GM23338 (cell line): Measurements from ENCODE around the gene PRDM2. TPM values are rescaled to one million over a fixed set of nuclear protein-coding genes. Genes with fewer than 3 reads are reported as not detected.

Experiments used
- ATAC-seq: fragments of 200-7000 bp; cut with Tn5 transposase; 3 replicates; pipeline ENCODE4 v1.9.1; 2020
- DNase-seq: peaks from one replicate; pipeline ENCODE4 v3.0.0-alpha.2; 2015; ENCODE audit warnings: low spot score
- H2AFZ ChIP-seq: fragments of 200-600 bp; sonication (generic); 2 replicates; pipeline ENCODE4 v1.8.0; 2016; ENCODE audit warnings: antibody characterized with exemption, mild to moderate bottlenecking, moderate library complexity
- H3F3A ChIP-seq: fragments of 200-600 bp; sonication (generic); replicated peaks from 2 replicates; pipeline ENCODE4 v1.8.0; 2017; ENCODE audit warnings: antibody characterized with exemption, mixed run types, low read depth
- H3K27ac ChIP-seq: fragments of 200-600 bp; sonication (generic); 2 replicates; pipeline ENCODE4 v1.6.1; 2016; ENCODE audit warnings: low read depth
- H3K27me3 ChIP-seq: fragments of 200-600 bp; sonication (generic); 2 replicates; pipeline ENCODE4 v1.8.0; 2016; ENCODE audit warnings: mild to moderate bottlenecking, mixed run types, moderate library complexity; ENCODE audit not compliant: insufficient read depth
- H3K36me3 ChIP-seq: fragments of 200-600 bp; sonication (generic); 2 replicates; pipeline ENCODE4 v1.8.0; 2016; ENCODE audit warnings: mild to moderate bottlenecking; ENCODE audit not compliant: insufficient read depth
- H3K4me1 ChIP-seq: fragments of 200-600 bp; sonication (generic); 2 replicates; pipeline ENCODE4 v1.8.0; 2016; ENCODE audit warnings: mild to moderate bottlenecking, moderate library complexity; ENCODE audit not compliant: insufficient read depth
- H3K4me2 ChIP-seq: fragments of 200-600 bp; sonication (generic); 2 replicates; pipeline ENCODE4 v1.7.1; 2017; ENCODE audit warnings: mixed run types
- H3K4me3 ChIP-seq: fragments of 200-600 bp; sonication (generic); 2 replicates; pipeline ENCODE4 v1.6.1; 2016; ENCODE audit warnings: mixed run types
- H3K79me2 ChIP-seq: fragments of 200-600 bp; sonication (generic); replicated peaks from 2 replicates; pipeline ENCODE4 v1.8.0; 2017; ENCODE audit warnings: mild to moderate bottlenecking; ENCODE audit not compliant: insufficient read depth
- H3K9me2 ChIP-seq: fragments of 200-600 bp; sonication (generic); 2 replicates; pipeline ENCODE4 v1.8.0; 2017; ENCODE audit not compliant: insufficient read depth
- H4K20me1 ChIP-seq: fragments of 200-600 bp; sonication (generic); replicated peaks from 2 replicates; pipeline ENCODE4 v1.8.0; 2017; ENCODE audit warnings: mild to moderate bottlenecking; ENCODE audit not compliant: insufficient read depth
- H3K27ac Mint-ChIP-seq: 2 replicates; pipeline ENCODE4 v1.8.0; 2020; ENCODE audit warnings: inconsistent platforms, mild to moderate bottlenecking, moderate library complexity, mixed read lengths
- H3K27me3 Mint-ChIP-seq: 3 replicates; pipeline ENCODE4 v1.8.0; 2022; ENCODE audit warnings: low read depth, mild to moderate bottlenecking, moderate library complexity, mixed read lengths, inconsistent platforms; ENCODE audit not compliant: insufficient read depth, poor library complexity
- H3K36me3 Mint-ChIP-seq: 3 replicates; pipeline ENCODE4 v1.8.0; 2021; ENCODE audit warnings: low read depth, mild to moderate bottlenecking, inconsistent platforms, moderate library complexity, mixed read lengths
- H3K4me1 Mint-ChIP-seq: 3 replicates; pipeline ENCODE4 v1.8.0; 2020; ENCODE audit warnings: mild to moderate bottlenecking, inconsistent platforms, mixed read lengths
- H3K4me3 Mint-ChIP-seq: 3 replicates; pipeline ENCODE4 v1.8.0; 2021; ENCODE audit warnings: moderate library complexity, mild to moderate bottlenecking, inconsistent platforms, mixed read lengths
- H3K9me3 Mint-ChIP-seq: 3 replicates; pipeline ENCODE4 v1.8.0; 2020; ENCODE audit warnings: moderate library complexity, mild to moderate bottlenecking, inconsistent platforms, mixed read lengths
- CREB1 ChIP-seq: fragments of 250-450 bp; sonication (Bioruptor Pico); IDR thresholded peaks from 2 replicates; pipeline ENCODE4 v1.5.0; 2020; ENCODE audit warnings: low read depth, mild to moderate bottlenecking, moderate library complexity
- EZH2phosphoT487 ChIP-seq: fragments of 200-600 bp; sonication (generic); IDR thresholded peaks from one replicate; pipeline ENCODE4 v1.8.1; 2018; ENCODE audit warnings: antibody characterized with exemption; ENCODE audit not compliant: unreplicated experiment
- JUNB ChIP-seq: IDR thresholded peaks from one replicate; pipeline ENCODE4 v1.6.1; 2016; ENCODE audit warnings: antibody characterized with exemption; ENCODE audit not compliant: unreplicated experiment
- NANOG ChIP-seq: IDR thresholded peaks from 2 replicates; pipeline ENCODE4 v1.6.1; 2016; ENCODE audit warnings: antibody characterized with exemption, borderline replicate concordance
- POLR2AphosphoS5 ChIP-seq: IDR thresholded peaks from 2 replicates; pipeline ENCODE4 v1.6.1; 2016; ENCODE audit warnings: antibody characterized with exemption, low read depth
- ZNF114 ChIP-seq: fragments of 250-450 bp; sonication (Bioruptor Pico); IDR thresholded peaks from 2 replicates; pipeline ENCODE4 v1.5.0; 2020; ENCODE audit warnings: mild to moderate bottlenecking, moderate library complexity
- ZNF331 ChIP-seq: fragments of 250-450 bp; sonication (Bioruptor Pico); IDR thresholded peaks from 2 replicates; pipeline ENCODE4 v1.5.0; 2020; ENCODE audit warnings: low read depth, mild to moderate bottlenecking, moderate library complexity
- polyA plus RNA-seq: library from polyadenylated mRNA; unstranded; fragments of >200 nt; fragmentation: Nextera tagmentation; extraction: Ambion mirVana; gene quantifications from 2 replicates; pipeline ENCODE4 v1.2.1, GENCODE V29; 2016
- total RNA-seq: library from RNA; depleted of rRNA; stranded (reverse); fragments of >200 nt; shearing (Covaris generic); gene quantifications from 2 replicates; pipeline ENCODE4 v1.2.3, GENCODE V29; 2014
- TF ChIP-seq, protein P1 (sequence below), 2 experiments: fragments of 200-600 bp in 1 of 2; sonication (generic) in 1 of 2; conservative IDR thresholded peaks; 2 replicates each; pipeline versions ENCODE4 v1.5.1 to v1.6.1; 2016 to 2017; ENCODE audit warnings: antibody characterized with exemption in 2 of 2, low read depth in 2 of 2, mild to moderate bottlenecking in 2 of 2, moderate library complexity in 1 of 2
- TF ChIP-seq, protein P2 (sequence below): IDR thresholded peaks from one replicate; pipeline ENCODE4 v1.6.1; 2018; ENCODE audit warnings: antibody characterized with exemption; ENCODE audit not compliant: unreplicated experiment
- TF ChIP-seq, protein P3 (sequence below): fragments of 250-450 bp; sonication (Bioruptor Pico); IDR thresholded peaks from 2 replicates; pipeline ENCODE4 v1.5.0; 2020; ENCODE audit warnings: mild to moderate bottlenecking, moderate library complexity
- TF ChIP-seq, protein P4 (sequence below): IDR thresholded peaks from 2 replicates; pipeline ENCODE4 v1.6.1; 2016; ENCODE audit warnings: antibody characterized with exemption

The PRDM2 gene
- total and polyA plus RNA-seq, 2 experiments from 2014 or later, result 11.6 to 28.3 TPM

DNA sequence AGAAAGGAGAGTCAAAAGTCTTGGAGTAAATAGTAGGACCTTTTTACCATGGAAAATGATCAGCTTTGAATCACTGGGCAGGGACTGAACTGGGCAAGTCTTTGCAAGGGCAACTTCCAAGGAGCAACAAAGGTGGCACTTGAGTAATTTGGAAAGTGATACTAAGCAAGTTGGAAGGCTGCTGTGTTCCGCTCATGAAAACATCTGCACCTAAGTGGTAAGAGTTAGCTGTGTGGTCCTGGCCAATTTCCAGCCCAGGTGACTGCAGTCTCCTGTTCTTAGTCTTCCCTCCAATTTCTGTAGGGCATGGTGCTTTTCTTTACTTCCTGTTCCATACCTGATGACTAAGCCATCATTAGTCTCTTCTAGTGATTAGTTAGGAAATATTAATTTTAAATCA is 35.5 kb upstream of the PRDM2 start (continued):
- TF ChIP-seq, protein P1, sequence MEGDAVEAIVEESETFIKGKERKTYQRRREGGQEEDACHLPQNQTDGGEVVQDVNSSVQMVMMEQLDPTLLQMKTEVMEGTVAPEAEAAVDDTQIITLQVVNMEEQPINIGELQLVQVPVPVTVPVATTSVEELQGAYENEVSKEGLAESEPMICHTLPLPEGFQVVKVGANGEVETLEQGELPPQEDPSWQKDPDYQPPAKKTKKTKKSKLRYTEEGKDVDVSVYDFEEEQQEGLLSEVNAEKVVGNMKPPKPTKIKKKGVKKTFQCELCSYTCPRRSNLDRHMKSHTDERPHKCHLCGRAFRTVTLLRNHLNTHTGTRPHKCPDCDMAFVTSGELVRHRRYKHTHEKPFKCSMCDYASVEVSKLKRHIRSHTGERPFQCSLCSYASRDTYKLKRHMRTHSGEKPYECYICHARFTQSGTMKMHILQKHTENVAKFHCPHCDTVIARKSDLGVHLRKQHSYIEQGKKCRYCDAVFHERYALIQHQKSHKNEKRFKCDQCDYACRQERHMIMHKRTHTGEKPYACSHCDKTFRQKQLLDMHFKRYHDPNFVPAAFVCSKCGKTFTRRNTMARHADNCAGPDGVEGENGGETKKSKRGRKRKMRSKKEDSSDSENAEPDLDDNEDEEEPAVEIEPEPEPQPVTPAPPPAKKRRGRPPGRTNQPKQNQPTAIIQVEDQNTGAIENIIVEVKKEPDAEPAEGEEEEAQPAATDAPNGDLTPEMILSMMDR (conservative IDR thresholded peaks at IDR 0.05; ENCODE audit: low read depth in 2 of 2), result no peak
- TF ChIP-seq, protein P2, sequence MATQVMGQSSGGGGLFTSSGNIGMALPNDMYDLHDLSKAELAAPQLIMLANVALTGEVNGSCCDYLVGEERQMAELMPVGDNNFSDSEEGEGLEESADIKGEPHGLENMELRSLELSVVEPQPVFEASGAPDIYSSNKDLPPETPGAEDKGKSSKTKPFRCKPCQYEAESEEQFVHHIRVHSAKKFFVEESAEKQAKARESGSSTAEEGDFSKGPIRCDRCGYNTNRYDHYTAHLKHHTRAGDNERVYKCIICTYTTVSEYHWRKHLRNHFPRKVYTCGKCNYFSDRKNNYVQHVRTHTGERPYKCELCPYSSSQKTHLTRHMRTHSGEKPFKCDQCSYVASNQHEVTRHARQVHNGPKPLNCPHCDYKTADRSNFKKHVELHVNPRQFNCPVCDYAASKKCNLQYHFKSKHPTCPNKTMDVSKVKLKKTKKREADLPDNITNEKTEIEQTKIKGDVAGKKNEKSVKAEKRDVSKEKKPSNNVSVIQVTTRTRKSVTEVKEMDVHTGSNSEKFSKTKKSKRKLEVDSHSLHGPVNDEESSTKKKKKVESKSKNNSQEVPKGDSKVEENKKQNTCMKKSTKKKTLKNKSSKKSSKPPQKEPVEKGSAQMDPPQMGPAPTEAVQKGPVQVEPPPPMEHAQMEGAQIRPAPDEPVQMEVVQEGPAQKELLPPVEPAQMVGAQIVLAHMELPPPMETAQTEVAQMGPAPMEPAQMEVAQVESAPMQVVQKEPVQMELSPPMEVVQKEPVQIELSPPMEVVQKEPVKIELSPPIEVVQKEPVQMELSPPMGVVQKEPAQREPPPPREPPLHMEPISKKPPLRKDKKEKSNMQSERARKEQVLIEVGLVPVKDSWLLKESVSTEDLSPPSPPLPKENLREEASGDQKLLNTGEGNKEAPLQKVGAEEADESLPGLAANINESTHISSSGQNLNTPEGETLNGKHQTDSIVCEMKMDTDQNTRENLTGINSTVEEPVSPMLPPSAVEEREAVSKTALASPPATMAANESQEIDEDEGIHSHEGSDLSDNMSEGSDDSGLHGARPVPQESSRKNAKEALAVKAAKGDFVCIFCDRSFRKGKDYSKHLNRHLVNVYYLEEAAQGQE, result no peak
- TF ChIP-seq POLR2AphosphoS5, result no peak

DNA sequence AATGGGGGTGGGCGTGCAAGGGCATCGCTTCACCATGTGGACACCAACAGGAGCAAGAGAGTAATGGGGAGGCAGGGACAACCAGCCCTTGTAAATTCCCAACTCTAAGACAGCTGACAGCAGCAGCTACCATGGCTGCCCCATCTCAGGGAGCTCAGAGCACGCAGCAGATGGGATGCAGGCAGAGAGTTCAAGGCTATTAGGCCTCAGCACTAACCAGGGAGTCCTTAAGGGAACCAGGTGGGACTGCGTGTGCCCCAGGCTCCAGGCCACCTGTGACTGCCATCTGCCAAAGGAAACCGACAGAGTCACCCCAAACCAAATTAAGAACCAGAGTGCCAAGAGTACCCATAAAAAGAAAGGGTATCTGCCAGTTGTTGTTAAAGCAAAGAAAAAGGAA is 33.7 kb upstream of the PRDM2 start:
- Histone ChIP-seq H3K4me1 (0 out of 2 replicates have a peak, but pooled peaks cover 5% of the 10 kb centered on the region), H3K79me2 (no peaks in the 10 kb centered on the region), H3K27me3 (no peaks in the 10 kb centered on the region), H3K27ac (no peak overlapping the region), H2AFZ (no peak overlapping the region), H3F3A (no peaks in the 10 kb centered on the region), H3K9me2 (no peaks in the 10 kb centered on the region), H4K20me1 (no peaks in the 10 kb centered on the region), H3K36me3 (no peaks in the 10 kb centered on the region), H3K4me2 (no peak overlapping the region), H3K4me3 (no peak overlapping the region)
- no peak overlapping the region for H3K27ac Mint-ChIP-seq
- H3K4me1 Mint-ChIP-seq, result peaks cover 5% of the 10 kb centered on the region; the same call in 2 of the 3 replicates
- DNase-seq, result no peak
- no peaks in the 10 kb centered on the region for H3K9me3 Mint-ChIP-seq
- no peaks in the 10 kb centered on the region for H3K36me3 Mint-ChIP-seq
- no peak for ATAC-seq
- no peaks in the 10 kb centered on the region for H3K27me3 Mint-ChIP-seq
- no peak overlapping the region for H3K4me3 Mint-ChIP-seq
- TF ChIP-seq JUNB (no peak), NANOG (no peak), EZH2phosphoT487 (no peak), ZNF331 (no peak), ZNF114 (CRISPR knock-in tag) (no peak), CREB1 (no peak)
- TF ChIP-seq, protein P1 (conservative IDR thresholded peaks at IDR 0.05; ENCODE audit: low read depth in 2 of 2), result no peak
- TF ChIP-seq, protein P3, sequence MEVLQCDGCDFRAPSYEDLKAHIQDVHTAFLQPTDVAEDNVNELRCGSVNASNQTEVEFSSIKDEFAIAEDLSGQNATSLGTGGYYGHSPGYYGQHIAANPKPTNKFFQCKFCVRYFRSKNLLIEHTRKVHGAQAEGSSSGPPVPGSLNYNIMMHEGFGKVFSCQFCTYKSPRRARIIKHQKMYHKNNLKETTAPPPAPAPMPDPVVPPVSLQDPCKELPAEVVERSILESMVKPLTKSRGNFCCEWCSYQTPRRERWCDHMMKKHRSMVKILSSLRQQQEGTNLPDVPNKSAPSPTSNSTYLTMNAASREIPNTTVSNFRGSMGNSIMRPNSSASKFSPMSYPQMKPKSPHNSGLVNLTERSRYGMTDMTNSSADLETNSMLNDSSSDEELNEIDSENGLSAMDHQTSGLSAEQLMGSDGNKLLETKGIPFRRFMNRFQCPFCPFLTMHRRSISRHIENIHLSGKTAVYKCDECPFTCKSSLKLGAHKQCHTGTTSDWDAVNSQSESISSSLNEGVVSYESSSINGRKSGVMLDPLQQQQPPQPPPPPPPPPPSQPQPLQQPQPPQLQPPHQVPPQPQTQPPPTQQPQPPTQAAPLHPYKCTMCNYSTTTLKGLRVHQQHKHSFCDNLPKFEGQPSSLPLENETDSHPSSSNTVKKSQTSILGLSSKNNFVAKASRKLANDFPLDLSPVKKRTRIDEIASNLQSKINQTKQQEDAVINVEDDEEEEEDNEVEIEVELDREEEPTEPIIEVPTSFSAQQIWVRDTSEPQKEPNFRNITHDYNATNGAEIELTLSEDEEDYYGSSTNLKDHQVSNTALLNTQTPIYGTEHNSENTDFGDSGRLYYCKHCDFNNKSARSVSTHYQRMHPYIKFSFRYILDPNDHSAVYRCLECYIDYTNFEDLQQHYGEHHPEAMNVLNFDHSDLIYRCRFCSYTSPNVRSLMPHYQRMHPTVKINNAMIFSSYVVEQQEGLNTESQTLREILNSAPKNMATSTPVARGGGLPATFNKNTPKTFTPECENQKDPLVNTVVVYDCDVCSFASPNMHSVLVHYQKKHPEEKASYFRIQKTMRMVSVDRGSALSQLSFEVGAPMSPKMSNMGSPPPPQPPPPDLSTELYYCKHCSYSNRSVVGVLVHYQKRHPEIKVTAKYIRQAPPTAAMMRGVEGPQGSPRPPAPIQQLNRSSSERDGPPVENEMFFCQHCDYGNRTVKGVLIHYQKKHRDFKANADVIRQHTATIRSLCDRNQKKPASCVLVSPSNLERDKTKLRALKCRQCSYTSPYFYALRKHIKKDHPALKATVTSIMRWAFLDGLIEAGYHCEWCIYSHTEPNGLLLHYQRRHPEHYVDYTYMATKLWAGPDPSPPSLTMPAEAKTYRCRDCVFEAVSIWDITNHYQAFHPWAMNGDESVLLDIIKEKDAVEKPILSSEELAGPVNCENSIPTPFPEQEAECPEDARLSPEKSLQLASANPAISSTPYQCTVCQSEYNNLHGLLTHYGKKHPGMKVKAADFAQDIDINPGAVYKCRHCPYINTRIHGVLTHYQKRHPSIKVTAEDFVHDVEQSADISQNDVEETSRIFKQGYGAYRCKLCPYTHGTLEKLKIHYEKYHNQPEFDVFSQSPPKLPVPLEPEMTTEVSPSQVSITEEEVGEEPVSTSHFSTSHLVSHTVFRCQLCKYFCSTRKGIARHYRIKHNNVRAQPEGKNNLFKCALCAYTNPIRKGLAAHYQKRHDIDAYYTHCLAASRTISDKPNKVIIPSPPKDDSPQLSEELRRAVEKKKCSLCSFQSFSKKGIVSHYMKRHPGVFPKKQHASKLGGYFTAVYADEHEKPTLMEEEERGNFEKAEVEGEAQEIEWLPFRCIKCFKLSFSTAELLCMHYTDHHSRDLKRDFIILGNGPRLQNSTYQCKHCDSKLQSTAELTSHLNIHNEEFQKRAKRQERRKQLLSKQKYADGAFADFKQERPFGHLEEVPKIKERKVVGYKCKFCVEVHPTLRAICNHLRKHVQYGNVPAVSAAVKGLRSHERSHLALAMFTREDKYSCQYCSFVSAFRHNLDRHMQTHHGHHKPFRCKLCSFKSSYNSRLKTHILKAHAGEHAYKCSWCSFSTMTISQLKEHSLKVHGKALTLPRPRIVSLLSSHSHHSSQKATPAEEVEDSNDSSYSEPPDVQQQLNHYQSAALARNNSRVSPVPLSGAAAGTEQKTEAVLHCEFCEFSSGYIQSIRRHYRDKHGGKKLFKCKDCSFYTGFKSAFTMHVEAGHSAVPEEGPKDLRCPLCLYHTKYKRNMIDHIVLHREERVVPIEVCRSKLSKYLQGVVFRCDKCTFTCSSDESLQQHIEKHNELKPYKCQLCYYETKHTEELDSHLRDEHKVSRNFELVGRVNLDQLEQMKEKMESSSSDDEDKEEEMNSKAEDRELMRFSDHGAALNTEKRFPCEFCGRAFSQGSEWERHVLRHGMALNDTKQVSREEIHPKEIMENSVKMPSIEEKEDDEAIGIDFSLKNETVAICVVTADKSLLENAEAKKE, result no peak
- TF ChIP-seq, protein P4, sequence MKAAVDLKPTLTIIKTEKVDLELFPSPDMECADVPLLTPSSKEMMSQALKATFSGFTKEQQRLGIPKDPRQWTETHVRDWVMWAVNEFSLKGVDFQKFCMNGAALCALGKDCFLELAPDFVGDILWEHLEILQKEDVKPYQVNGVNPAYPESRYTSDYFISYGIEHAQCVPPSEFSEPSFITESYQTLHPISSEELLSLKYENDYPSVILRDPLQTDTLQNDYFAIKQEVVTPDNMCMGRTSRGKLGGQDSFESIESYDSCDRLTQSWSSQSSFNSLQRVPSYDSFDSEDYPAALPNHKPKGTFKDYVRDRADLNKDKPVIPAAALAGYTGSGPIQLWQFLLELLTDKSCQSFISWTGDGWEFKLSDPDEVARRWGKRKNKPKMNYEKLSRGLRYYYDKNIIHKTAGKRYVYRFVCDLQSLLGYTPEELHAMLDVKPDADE, result no peak
